AG04450 (cell line): Measurements from ENCODE around the gene MFSD2B. TPM values are rescaled to one million over a fixed set of nuclear protein-coding genes. Genes with fewer than 3 reads are reported as not detected.

Experiments used
- CTCF ChIA-PET: fragments of 300-600, 350-600 bp; formaldehyde crosslinking; extraction: SDS; loops from one replicate; lab custom pipeline; 2022; ENCODE audit warnings: antibody characterized with exemption, inconsistent platforms; lab: Charles Lee
- POLR2A ChIA-PET: fragments of 350-600 bp; formaldehyde crosslinking; extraction: SDS; loops from one replicate; lab custom pipeline; 2021; ENCODE audit warnings: antibody characterized with exemption, inconsistent platforms; lab: Yijun Ruan, JAX
- DNase-seq: peaks from one replicate; pipeline ENCODE4 v3.0.0-alpha.2; 2011; ENCODE audit warnings: low read depth, low spot score
- H3K27ac ChIP-seq: one replicate; pipeline ENCODE4 v1.5.1; 2012; ENCODE audit warnings: low read depth, low read length, control low read depth
- H3K27me3 ChIP-seq: one replicate; pipeline ENCODE4 v1.6.0; 2012; ENCODE audit warnings: low read length; ENCODE audit not compliant: control insufficient read depth, insufficient read depth
- H3K4me3 ChIP-seq: 2 replicates; pipeline ENCODE4 v1.5.1; 2011; ENCODE audit warnings: mild to moderate bottlenecking, low read depth, low read length, control low read depth
- H3K9me3 ChIP-seq: 2 replicates; pipeline ENCODE4 v1.5.1; 2012; ENCODE audit warnings: low read length; ENCODE audit not compliant: control insufficient read depth, insufficient read depth
- CTCF ChIP-seq: IDR thresholded peaks from 2 replicates; pipeline ENCODE4 v1.5.1; 2011; ENCODE audit warnings: low read depth, low read length, control low read depth, inconsistent platforms
- polyA plus RNA-seq: library from polyadenylated mRNA; depleted of rRNA; stranded (reverse); fragments of >200 nt; gene quantifications from 2 replicates; pipeline ENCODE4 v1.2.3, GENCODE V29; 2011; rRNA removed
- small RNA-seq: library from RNA; depleted of rRNA; stranded (forward); fragments of <200 nt; gene quantifications from one replicate; pipeline ENCODE3, GENCODE V24; 2012; ENCODE audit warnings: low read depth; ENCODE audit not compliant: insufficient read length

The MFSD2B gene
- polyA plus RNA-seq, 1 experiment = 0.05 TPM

GRCh38 chr2:24072259-24072658 is 62.4 kb downstream of the MFSD2B start:
- H3K9me3 ChIP-seq = no peaks in the 10 kb centered on the region; the same call in 1 of the 2 replicates
- ChIA-PET POLR2A (no interaction called here), CTCF (interaction anchor here (1.3 to 3.4 kb wide), 2 partner anchors 12 to 146 kb away, joined by 5 to 18 read pairs; partner anchors contain the start of genes ATAD2B and TP53I3)
- DNase-seq = no peak
- H3K27me3 ChIP-seq = no peaks in the 10 kb centered on the region
- TF ChIP-seq CTCF = no peak
- no peak overlapping the region for H3K27ac ChIP-seq
- H3K4me3 ChIP-seq = no peak overlapping the region

- ChIA-PET POLR2A (no interaction called here), CTCF (interaction anchor here (1.3 to 3.4 kb wide), 3 partner anchors 10 to 249 kb away, joined by 5 to 18 read pairs (median 6); partner anchors contain the start of genes ATAD2B and TP53I3)
- Histone ChIP-seq H3K27ac (no peak overlapping the region), H3K4me3 (no peak overlapping the region), H3K9me3 (no peaks in the 10 kb centered on the region; the same call in 1 of the 2 replicates), H3K27me3 (no peaks in the 10 kb centered on the region)
- DNase-seq = no peak
- TF ChIP-seq CTCF = no peak
These were observed 63.9 kb downstream of the MFSD2B start for GRCh38 chr2:24073816-24074215.

- H3K27ac ChIP-seq = no peak overlapping the region
- no peaks in the 10 kb centered on the region; the same call in 1 of the 2 replicates for H3K9me3 ChIP-seq
- peak overlapping the region; percentile 98 for H3K4me3 ChIP-seq
- ChIA-PET CTCF (no interaction called here), POLR2A (interaction anchor here (2.5 kb wide), 1 partner anchor 148 kb away, joined by 13 read pairs; the partner anchor contains the start of gene ATAD2B)
- DNase-seq = no peak
- no peak for TF ChIP-seq CTCF
- no peaks in the 10 kb centered on the region for H3K27me3 ChIP-seq
These were observed 65.4 kb downstream of the MFSD2B start for GRCh38 chr2:24075259-24075658.

Small RNA genes within 50 kb of the gene (small RNA-seq; reads per million reads assigned to genes)
- gene RN7SL610P (not detected), gene RNU6-370P (not detected)

Other genes starting within 250 kb of the MFSD2B start
- 4.5 and 6.0 TPM in 2 replicates for gene ATAD2B, start 83.0 kb upstream of the MFSD2B start, polyA plus RNA-seq
- 9.0 and 13.1 TPM in 2 replicates for gene UBXN2A, start 69.6 kb upstream of the MFSD2B start, polyA plus RNA-seq
- gene WDCP, start 37.3 kb downstream of the MFSD2B start, polyA plus RNA-seq = 13.6 and 16.1 TPM in 2 replicates
- 19.4 and 19.7 TPM in 2 replicates for gene FKBP1B, start 39.7 kb downstream of the MFSD2B start, polyA plus RNA-seq
- gene SF3B6, start 66.2 kb downstream of the MFSD2B start, polyA plus RNA-seq = 209 and 272 TPM in 2 replicates
- 44.6 and 55.2 TPM in 2 replicates for gene TP53I3, start 74.7 kb downstream of the MFSD2B start, polyA plus RNA-seq
- gene PFN4, start 113.2 kb downstream of the MFSD2B start, polyA plus RNA-seq = 0.31 and 0.52 TPM in 2 replicates
- 4.1 and 7.6 TPM in 2 replicates for gene FAM228B, start 113.4 kb downstream of the MFSD2B start, polyA plus RNA-seq
- gene FAM228A, start 165.0 kb downstream of the MFSD2B start, polyA plus RNA-seq = 0.05 and 0.07 TPM in 2 replicates